Neuronal stem cell (in vitro differentiated cells): ENCODE data around the gene CETP.
A peak's percentile ranks its signal among the peaks of the same experiment; 100 is the strongest.

Experiments used
- DNase-seq: peaks from one replicate; pipeline ENCODE4 v3.0.0-alpha.2; 2013; ENCODE audit warnings: low spot score
- H2AFZ ChIP-seq: one replicate; pipeline ENCODE4 v1.6.1; 2013; ENCODE audit warnings: mild to moderate bottlenecking, low read length, inconsistent platforms
- H2AK5ac ChIP-seq: 2 replicates; pipeline ENCODE4 v1.6.1; 2013; ENCODE audit warnings: low read depth, mild to moderate bottlenecking, inconsistent platforms, low read length, moderate library complexity, mixed read lengths
- H2BK120ac ChIP-seq: 2 replicates; pipeline ENCODE4 v1.6.1; 2013; ENCODE audit warnings: low read depth, mild to moderate bottlenecking, inconsistent platforms, low read length, moderate library complexity, mixed read lengths
- H2BK12ac ChIP-seq: one replicate; pipeline ENCODE4 v1.6.1; 2013; ENCODE audit warnings: low read length, inconsistent platforms
- H2BK15ac ChIP-seq: 2 replicates; pipeline ENCODE4 v1.6.1; 2013; ENCODE audit warnings: mild to moderate bottlenecking, low read length, inconsistent platforms, mixed read lengths
- H2BK5ac ChIP-seq: one replicate; pipeline ENCODE4 v1.6.1; 2013; ENCODE audit warnings: inconsistent platforms, mild to moderate bottlenecking, low read length, moderate library complexity
- H3K14ac ChIP-seq: one replicate; pipeline ENCODE4 v1.6.1; 2013; ENCODE audit warnings: low read length, inconsistent platforms
- H3K18ac ChIP-seq: 2 replicates; pipeline ENCODE4 v1.6.1; 2013; ENCODE audit warnings: low read length, inconsistent platforms
- H3K23ac ChIP-seq: 2 replicates; pipeline ENCODE4 v1.6.1; 2013; ENCODE audit warnings: low read depth, mild to moderate bottlenecking, mixed read lengths, low read length, inconsistent platforms; ENCODE audit not compliant: poor library complexity
- H3K27ac ChIP-seq: replicated peaks from 3 replicates; pipeline ENCODE4 v1.5.1; 2013; ENCODE audit warnings: low read length, inconsistent platforms
- H3K27me3 ChIP-seq, 3 experiments: 2 replicates each; pipeline ENCODE4 v1.6.1; 2013; ENCODE audit warnings: low read length in 3 of 3, mild to moderate bottlenecking in 2 of 3, inconsistent platforms in 1 of 3, low read depth in 1 of 3, mixed read lengths in 1 of 3, moderate library complexity in 1 of 3; ENCODE audit not compliant: control insufficient read depth in 3 of 3, insufficient read depth in 3 of 3
- H3K36me3 ChIP-seq, 2 donors: replicated peaks in 1 of 2; 2 replicates each; pipeline ENCODE4 v1.6.1; 2013; ENCODE audit warnings: low read length in 2 of 2; ENCODE audit not compliant: control insufficient read depth in 2 of 2, insufficient read depth in 2 of 2
- H3K4ac ChIP-seq: 2 replicates; pipeline ENCODE4 v1.6.1; 2013; ENCODE audit warnings: inconsistent platforms, mild to moderate bottlenecking, low read length, moderate library complexity
- H3K4me1 ChIP-seq, 2 donors: 1 replicate in 1 of 2; 2 replicates in 1 of 2; pipeline ENCODE4 v1.6.1; 2013; ENCODE audit warnings: low read length in 2 of 2, low read depth in 1 of 2; ENCODE audit not compliant: control insufficient read depth in 2 of 2, insufficient read depth in 1 of 2
- H3K4me2 ChIP-seq: one replicate; pipeline ENCODE4 v1.6.1; 2013; ENCODE audit warnings: mild to moderate bottlenecking, low read length, inconsistent platforms; ENCODE audit not compliant: insufficient read depth, poor library complexity, severe bottlenecking
- H3K4me3 ChIP-seq, 2 donors: 2 replicates each; pipeline ENCODE4 v1.5.1; 2013; ENCODE audit warnings: low read length in 2 of 2, mild to moderate bottlenecking in 2 of 2, inconsistent platforms in 1 of 2, moderate library complexity in 1 of 2
- H3K79me1 ChIP-seq: one replicate; pipeline ENCODE4 v1.6.1; 2013; ENCODE audit warnings: low read depth, mild to moderate bottlenecking, inconsistent platforms, low read length, moderate library complexity
- H3K9ac ChIP-seq: one replicate; pipeline ENCODE4 v1.6.1; 2013; ENCODE audit warnings: mild to moderate bottlenecking, low read depth, low read length, inconsistent platforms; ENCODE audit not compliant: poor library complexity
- H3K9me3 ChIP-seq, 2 donors: replicated peaks in 1 of 2; 2 replicates each; pipeline versions ENCODE3 to v1.6.1; 2013; ENCODE audit warnings: low read length in 2 of 2, mild to moderate bottlenecking in 2 of 2, inconsistent platforms in 1 of 2, low read depth in 1 of 2, mixed read lengths in 1 of 2, moderate library complexity in 1 of 2; ENCODE audit not compliant: control insufficient read depth in 2 of 2, insufficient read depth in 1 of 2
- H4K8ac ChIP-seq: one replicate; pipeline ENCODE4 v1.6.1; 2013; ENCODE audit warnings: low read depth, mild to moderate bottlenecking, inconsistent platforms, low read length, moderate library complexity
- H4K91ac ChIP-seq: one replicate; pipeline ENCODE4 v1.6.1; 2013; ENCODE audit warnings: low read length, low read depth, mild to moderate bottlenecking, inconsistent platforms; ENCODE audit not compliant: poor library complexity
- WGBS, 2 donors: extraction: QIAGEN DNeasy Blood & Tissue Kit; methylation state at CpG; one replicate each; pipeline ENCODE4 v1.1.7; 2013; ENCODE audit warnings: missing lambda C conversion rate in 2 of 2, mixed read lengths in 1 of 2; ENCODE audit not compliant: insufficient read length in 2 of 2, insufficient replicate concordance in 1 of 2; ENCODE audit errors: extremely low coverage in 2 of 2; 5-methylcytosine and 5-hydroxymethylcytosine counted together

Gene CETP

DNA sequence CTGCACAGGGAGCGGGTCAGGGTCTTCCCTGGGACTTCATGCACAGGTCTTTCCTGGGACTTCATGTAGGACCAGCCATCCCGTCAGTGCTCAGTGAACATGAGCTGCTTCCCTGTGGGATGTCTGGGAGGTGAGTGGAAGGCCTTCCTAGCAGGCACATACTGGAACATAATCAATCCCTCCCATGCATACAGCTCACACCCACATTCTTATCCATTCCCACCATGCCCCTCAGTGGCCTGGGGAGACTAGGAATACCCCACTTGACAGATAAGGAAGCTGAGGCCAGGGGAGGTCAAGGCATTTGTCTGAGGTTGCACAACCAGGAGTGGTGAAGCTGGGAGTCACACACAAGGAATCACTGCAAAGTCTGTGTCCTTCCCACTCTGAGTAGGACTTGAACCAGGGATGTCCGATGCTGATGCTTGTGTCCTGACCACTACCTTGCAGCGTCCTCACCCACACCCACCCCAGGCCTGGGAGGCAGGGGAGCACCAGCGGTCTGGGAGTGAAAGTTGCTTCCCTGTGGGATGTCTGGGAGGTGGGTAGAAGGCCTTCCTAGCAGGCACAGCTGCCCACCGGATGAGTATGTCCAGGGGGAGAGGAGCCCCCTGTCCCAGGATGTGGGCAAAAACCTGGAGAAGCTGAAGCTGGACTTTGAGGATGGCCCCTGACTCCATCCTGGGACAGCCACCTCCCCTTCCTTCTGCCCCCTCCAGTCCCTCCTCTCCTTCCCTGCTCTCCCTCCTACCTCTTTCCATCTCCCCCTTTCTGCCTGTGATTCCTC is 26.6 kb downstream of the CETP start:
- peaks cover 2 to 10% of the 10 kb centered on the region in 2 donors for H3K4me1 ChIP-seq
- H3K4ac ChIP-seq, result no peak overlapping the region
- peaks cover 4 to 79% (median 32%) of the 10 kb centered on the region in 3 experiments for H3K27me3 ChIP-seq
- DNase-seq, result no peak
- peak overlapping the region; percentile 95 for H2AFZ ChIP-seq
- H3K4me3 ChIP-seq, result peak overlapping the region in 1 of 2 donors; percentile 40
- H3K4me2 ChIP-seq, result peak overlapping the region; percentile 91
- H3K9ac ChIP-seq, result peak overlapping the region; percentile 22
- no peaks in the 10 kb centered on the region for H3K9me3 ChIP-seq
- peak overlapping the region; percentile 38 for H4K91ac ChIP-seq
- no peak overlapping the region for H3K23ac ChIP-seq
- H4K8ac ChIP-seq, result no peak overlapping the region
- H2BK15ac ChIP-seq, result peak overlapping the region; percentile 77
- H3K18ac ChIP-seq, result peak overlapping the region; percentile 41
- H3K79me1 ChIP-seq, result no peaks in the 10 kb centered on the region
- peak overlapping the region; percentile 73 for H2AK5ac ChIP-seq
- no peak overlapping the region for H2BK5ac ChIP-seq
- WGBS, 2 donors, result no CpG with 5 or more reads among the region's 6 CpGs
- no peak overlapping the region for H3K14ac ChIP-seq
- H3K36me3 ChIP-seq, result no peaks in the 10 kb centered on the region
- H2BK120ac ChIP-seq, result no peak overlapping the region
- H3K27ac ChIP-seq, result no peak overlapping the region
- H2BK12ac ChIP-seq, result peak overlapping the region; percentile 28

GRCh38 chr16:56988948-56989945 is 27.5 kb downstream of the CETP start, which contains the start of gene NLRC5:
TSS of gene NLRC5 (plus strand) at chr16:56989557. CDS start at chr16:57020713, 31,156 bp downstream.
- Histone ChIP-seq H2AK5ac (peak within 1 kb of the TSS; percentile 76), H4K8ac (no peak within 1 kb of the TSS), H2BK15ac (peak within 1 kb of the TSS; percentile 77), H3K18ac (peak within 1 kb of the TSS; percentile 87), H3K4ac (no peak within 1 kb of the TSS), H3K36me3 (no peaks in the 10 kb centered on the region), H2BK12ac (peak within 1 kb of the TSS; percentile 28), H3K27ac (no peak within 1 kb of the TSS), H3K9me3 (no peaks in the 10 kb centered on the region), H2AFZ (peak within 1 kb of the TSS; percentile 95), H2BK120ac (no peak within 1 kb of the TSS), H3K79me1 (no peaks in the 10 kb centered on the region), H3K4me3 (peak within 1 kb of the TSS; percentile 54 to 79), H3K4me1 (peaks cover 2 to 10% of the 10 kb centered on the region in 2 donors), H3K4me2 (peak within 1 kb of the TSS; percentile 91), H3K27me3 (peaks cover 4 to 75% (median 32%) of the 10 kb centered on the region in 3 experiments), H2BK5ac (no peak within 1 kb of the TSS), H4K91ac (peak within 1 kb of the TSS; percentile 38), H3K9ac (peak within 1 kb of the TSS; percentile 78), H3K23ac (peak within 1 kb of the TSS; percentile 87), H3K14ac (peak within 1 kb of the TSS; percentile 84)
- no CpG with 5 or more reads among the region's 64 CpGs for WGBS, 2 donors
- peak; percentile 46 for DNase-seq

DNA sequence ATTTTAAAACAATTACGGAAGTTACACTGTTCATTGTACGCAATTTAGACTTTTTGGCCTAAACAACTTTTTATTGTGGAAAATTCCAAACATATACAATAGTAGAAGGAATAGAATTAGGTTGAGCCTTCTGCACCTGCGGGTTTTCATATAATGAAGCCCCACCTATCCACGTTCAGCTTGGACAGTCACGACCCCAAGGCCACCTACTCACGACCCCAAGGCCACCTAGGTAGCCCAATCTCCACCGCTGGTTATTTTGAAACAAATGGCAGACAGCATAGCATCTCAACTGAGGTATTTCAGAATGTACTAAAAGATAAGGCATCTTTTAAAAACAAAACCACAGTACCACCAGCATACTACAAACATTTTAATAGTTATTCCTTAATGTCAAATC is 28.2 kb downstream of the CETP start:
- H3K4me3 ChIP-seq, result peak overlapping the region in 1 of 2 donors; percentile 54
- no peak overlapping the region for H4K91ac ChIP-seq
- H3K14ac ChIP-seq, result no peak overlapping the region
- H2BK120ac ChIP-seq, result no peak overlapping the region
- H3K4ac ChIP-seq, result no peak overlapping the region
- no peak overlapping the region for H3K18ac ChIP-seq
- H2AFZ ChIP-seq, result peak overlapping the region; percentile 95
- H3K36me3 ChIP-seq, result no peaks in the 10 kb centered on the region
- H3K79me1 ChIP-seq, result no peaks in the 10 kb centered on the region
- no peak overlapping the region for H4K8ac ChIP-seq
- no CpG with 5 or more reads among the region's 7 CpGs for WGBS, 2 donors
- peaks cover 4 to 78% (median 32%) of the 10 kb centered on the region in 3 experiments for H3K27me3 ChIP-seq
- H3K23ac ChIP-seq, result no peak overlapping the region
- DNase-seq, result no peak
- no peak overlapping the region for H3K9ac ChIP-seq
- no peaks in the 10 kb centered on the region for H3K9me3 ChIP-seq
- H2AK5ac ChIP-seq, result no peak overlapping the region
- H2BK5ac ChIP-seq, result no peak overlapping the region
- H3K27ac ChIP-seq, result no peak overlapping the region
- peak overlapping the region; percentile 91 for H3K4me2 ChIP-seq
- H2BK15ac ChIP-seq, result no peak overlapping the region
- H2BK12ac ChIP-seq, result no peak overlapping the region
- peaks cover 2 to 10% of the 10 kb centered on the region in 2 donors for H3K4me1 ChIP-seq
